OCI-LY7 (cell line): ENCODE results near the gene USP43.
"Not testable (repeated sequence)": the region's sequence is repeated elsewhere in the genome, so short reads cannot be mapped to it uniquely, and the experiment has no call there.

Experiments used
- CTCF ChIP-seq: fragments of 200-600 bp; sonication (generic); conservative IDR thresholded peaks from 2 replicates; pipeline ENCODE4 v1.5.1; 2014; ENCODE audit warnings: mild to moderate bottlenecking, antibody characterized with exemption, low read length, moderate library complexity, mixed read lengths
- EZH2phosphoT487 ChIP-seq: fragments of 200-600 bp; sonication (generic); IDR thresholded peaks from 2 replicates; pipeline ENCODE4 v1.6.1; 2018; ENCODE audit warnings: low read depth, borderline replicate concordance, mild to moderate bottlenecking, mixed run types, antibody characterized with exemption, low read length, moderate library complexity, mixed read lengths

- TF ChIP-seq CTCF, EZH2phosphoT487: not testable (repeated sequence)
Observed at GRCh38 chr17:9640388-9640787, 4.9 kb upstream of the USP43 start.
